GM23248 (cell line): ENCODE data around the gene ERMP1.

Experiments
- EZH2 ChIP-seq: fragments of 200-600 bp; sonication (generic); IDR thresholded peaks from 2 replicates; pipeline ENCODE4 v1.6.1; 2018; ENCODE audit warnings: antibody characterized with exemption, mild to moderate bottlenecking; ENCODE audit not compliant: insufficient read depth, poor library complexity, severe bottlenecking
- EZH2phosphoT487 ChIP-seq: fragments of 200-600 bp; sonication (generic); IDR thresholded peaks from 2 replicates; pipeline ENCODE4 v1.6.1; 2018; ENCODE audit warnings: antibody characterized with exemption, moderate library complexity, mild to moderate bottlenecking, low read depth; ENCODE audit not compliant: insufficient read depth

DNA sequence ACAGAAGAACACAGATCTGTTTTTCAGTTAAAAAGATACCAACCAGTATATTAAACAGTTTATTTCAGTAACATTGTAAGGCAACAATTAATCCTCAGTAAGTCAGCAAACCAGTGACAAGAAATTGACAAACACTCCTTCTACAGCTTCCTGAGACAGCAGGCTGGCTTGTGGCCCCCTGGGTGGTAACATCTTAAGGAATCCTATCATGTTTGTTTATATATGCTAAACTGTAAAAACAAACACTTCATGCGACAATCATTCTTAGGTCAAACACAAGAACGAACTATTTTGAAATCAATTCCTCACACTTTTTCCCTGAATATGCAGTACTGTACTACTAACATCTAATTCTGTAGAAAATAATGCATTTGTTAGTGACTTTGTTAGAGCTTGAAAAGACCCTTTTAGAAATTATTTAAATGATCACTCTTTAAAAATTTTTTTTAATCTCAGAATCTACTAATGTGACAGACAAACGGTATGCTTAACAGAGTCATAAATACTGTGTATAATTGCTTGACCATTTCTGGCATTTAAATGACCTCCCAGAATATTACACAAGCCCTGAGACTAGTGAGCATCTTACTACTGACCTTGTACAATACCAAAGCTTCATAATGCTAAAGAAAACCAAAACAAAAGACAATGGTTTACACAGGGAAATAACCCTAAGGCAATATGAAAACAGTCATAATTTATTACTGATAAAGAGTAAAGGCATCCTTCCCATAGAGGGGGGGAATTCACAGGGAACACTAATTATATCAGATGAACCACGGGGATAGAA lies 48.2 kb downstream of the ERMP1 start:
- TF ChIP-seq EZH2 (no peak), EZH2phosphoT487 (no peak)
